IMR-90 (cell line): ENCODE data around the gene FGF3. TPM values are rescaled to one million over a fixed set of nuclear protein-coding genes. Genes with fewer than 3 reads are reported as not detected.

ENCODE experiments used
- ATAC-seq: fragments of 200-7000 bp; cut with Tn5 transposase; 2 replicates; pipeline ENCODE4 v1.9.1; 2020; ENCODE audit warnings: low read depth, mild to moderate bottlenecking, moderate library complexity
- BruUV-seq: library from RNA; stranded (reverse); fragments of 400-500 nt; replicated peaks from 2 replicates; lab custom pipeline; 2021; lab: Mats Ljungman, UMichigan
- CTCF ChIA-PET: fragments of 300-600 bp; formaldehyde crosslinking; extraction: SDS; loops from one replicate; lab custom pipeline; 2021; ENCODE audit warnings: antibody characterized with exemption; lab: Yijun Ruan, JAX
- POLR2A ChIA-PET: fragments of 300-600 bp; sonication (Branson Sonifier 250); formaldehyde crosslinking; loops from one replicate; lab custom pipeline; 2022; ENCODE audit warnings: antibody characterized with exemption; ENCODE audit not compliant: unreplicated experiment; lab: Charles Lee
- DNase-seq: peaks from one replicate; pipeline ENCODE4 v3.0.0; 2013
- H2AFZ ChIP-seq: replicated peaks from 2 replicates; pipeline ENCODE3; 2013; ENCODE audit warnings: low read length, mild to moderate bottlenecking; ENCODE audit not compliant: poor library complexity
- H2AK5ac ChIP-seq: 2 replicates; pipeline ENCODE4 v1.6.1; 2013; ENCODE audit warnings: low read depth, low read length, inconsistent platforms
- H2AK9ac ChIP-seq: replicated peaks from 2 replicates; pipeline ENCODE3; 2013; ENCODE audit warnings: mild to moderate bottlenecking, low read depth, low read length, moderate library complexity; ENCODE audit not compliant: poor library complexity
- H2BK120ac ChIP-seq: 2 replicates; pipeline ENCODE4 v1.6.1; 2013; ENCODE audit warnings: low read depth, low read length, inconsistent platforms
- H2BK15ac ChIP-seq: 3 replicates; pipeline ENCODE4 v1.6.1; 2013; ENCODE audit warnings: low read depth, low read length, inconsistent platforms
- H2BK20ac ChIP-seq: 2 replicates; pipeline ENCODE4 v1.6.1; 2013; ENCODE audit warnings: low read depth, mild to moderate bottlenecking, inconsistent platforms, low read length, moderate library complexity
- H2BK5ac ChIP-seq: 2 replicates; pipeline ENCODE4 v1.6.1; 2013; ENCODE audit warnings: mild to moderate bottlenecking, low read depth, low read length, inconsistent platforms; ENCODE audit not compliant: poor library complexity, severe bottlenecking
- H3K14ac ChIP-seq: replicated peaks from 2 replicates; pipeline ENCODE4 v1.6.1; 2013; ENCODE audit warnings: low read depth, low read length, inconsistent platforms
- H3K18ac ChIP-seq: 2 replicates; pipeline ENCODE4 v1.6.1; 2013; ENCODE audit warnings: low read depth, low read length, control low read depth
- H3K23ac ChIP-seq: 2 replicates; pipeline ENCODE4 v1.6.1; 2013; ENCODE audit warnings: low read depth, low read length, inconsistent platforms
- H3K27ac ChIP-seq: 2 replicates; pipeline ENCODE4 v1.5.1; 2013; ENCODE audit warnings: mild to moderate bottlenecking, control low read depth, low read length; ENCODE audit not compliant: insufficient read depth
- H3K27me3 ChIP-seq: 2 replicates; pipeline ENCODE4 v1.6.1; 2013; ENCODE audit warnings: low read length; ENCODE audit not compliant: control insufficient read depth, insufficient read depth
- H3K36me3 ChIP-seq: 2 replicates; pipeline ENCODE4 v1.6.1; 2013; ENCODE audit warnings: low read length, mixed read lengths; ENCODE audit not compliant: control insufficient read depth, insufficient read depth
- H3K4ac ChIP-seq: 2 replicates; pipeline ENCODE4 v1.6.1; 2013; ENCODE audit warnings: low read depth, low read length, inconsistent platforms
- H3K4me1 ChIP-seq: 2 replicates; pipeline ENCODE4 v1.6.1; 2013; ENCODE audit warnings: low read length, mixed read lengths; ENCODE audit not compliant: control insufficient read depth, insufficient read depth
- H3K4me2 ChIP-seq: 2 replicates; pipeline ENCODE4 v1.6.1; 2013; ENCODE audit warnings: low read depth, mild to moderate bottlenecking, control low read depth, low read length, moderate library complexity
- H3K4me3 ChIP-seq: 2 replicates; pipeline ENCODE4 v1.5.1; 2013; ENCODE audit warnings: low read depth, mild to moderate bottlenecking, control low read depth, low read length, moderate library complexity; ENCODE audit not compliant: insufficient read depth
- H3K56ac ChIP-seq: 2 replicates; pipeline ENCODE4 v1.6.1; 2013; ENCODE audit warnings: low read length, inconsistent platforms; ENCODE audit not compliant: insufficient read depth; ENCODE audit errors: extremely low read depth
- H3K79me1 ChIP-seq, 2 experiments: 2 replicates each; pipeline ENCODE4 v1.6.1; 2013; ENCODE audit warnings: low read length in 2 of 2, inconsistent platforms in 1 of 2, low read depth in 1 of 2
- H3K9ac ChIP-seq: 2 replicates; pipeline ENCODE4 v1.6.1; 2013; ENCODE audit warnings: low read depth, low read length, control low read depth
- H3K9me1 ChIP-seq: 2 replicates; pipeline ENCODE4 v1.6.1; 2013; ENCODE audit warnings: low read length, inconsistent platforms; ENCODE audit not compliant: insufficient read depth
- H3K9me3 ChIP-seq: 2 replicates; pipeline ENCODE4 v1.6.1; 2013; ENCODE audit warnings: low read length; ENCODE audit not compliant: control insufficient read depth, insufficient read depth
- H4K20me1 ChIP-seq: 2 replicates; pipeline ENCODE4 v1.6.1; 2013; ENCODE audit warnings: low read length, inconsistent platforms; ENCODE audit not compliant: insufficient read depth
- H4K5ac ChIP-seq: 2 replicates; pipeline ENCODE4 v1.6.1; 2013; ENCODE audit warnings: mild to moderate bottlenecking, low read depth, low read length, control low read depth
- H4K8ac ChIP-seq, 2 experiments: 2 replicates each; pipeline ENCODE4 v1.6.1; 2013; ENCODE audit warnings: low read depth in 2 of 2, low read length in 2 of 2, control low read depth in 1 of 2, inconsistent platforms in 1 of 2
- H4K91ac ChIP-seq: 2 replicates; pipeline ENCODE4 v1.6.1; 2013; ENCODE audit warnings: low read depth, low read length, inconsistent platforms; ENCODE audit not compliant: insufficient read depth
- CEBPB ChIP-seq: IDR thresholded peaks from 2 replicates; pipeline ENCODE4 v1.6.1; 2012; ENCODE audit warnings: low read depth, low read length, improper control_type of control experiment
- MXI1 ChIP-seq: IDR thresholded peaks from 2 replicates; pipeline ENCODE4 v1.6.1; 2012; ENCODE audit warnings: low read depth, mild to moderate bottlenecking, low read length, moderate library complexity, borderline replicate concordance
- NFE2L2 ChIP-seq: fragments of 150-350 bp; IDR thresholded peaks from 2 replicates; pipeline ENCODE4 v1.6.1; 2016; ENCODE audit warnings: low read depth, mild to moderate bottlenecking, low read length
- RCOR1 ChIP-seq: IDR thresholded peaks from 2 replicates; pipeline ENCODE4 v1.6.1; 2012; ENCODE audit warnings: mild to moderate bottlenecking, low read length, improper control_type of control experiment; ENCODE audit not compliant: insufficient replicate concordance
- RFX5 ChIP-seq: IDR thresholded peaks from 2 replicates; pipeline ENCODE4 v1.8.0; 2012; ENCODE audit warnings: low read depth, mild to moderate bottlenecking, low read length, moderate library complexity
- SMC3 ChIP-seq: fragments of 150-350 bp; IDR thresholded peaks from 2 replicates; pipeline ENCODE4 v1.6.1; 2016; ENCODE audit warnings: low read depth, mild to moderate bottlenecking, antibody characterized with exemption, low read length, moderate library complexity
- WGBS, 2 experiments: methylation state at CpG; one replicate each; pipeline versions ENCODE4 v1.1.5 to v1.1.7; 2013; ENCODE audit warnings: missing lambda C conversion rate in 2 of 2; ENCODE audit not compliant: insufficient read length in 1 of 2; ENCODE audit errors: extremely low coverage in 2 of 2; 5-methylcytosine and 5-hydroxymethylcytosine counted together
- dilution Hi-C: fragments of 300-500 bp; cut with HindIII; formaldehyde crosslinking; loops from one replicate; pipeline ENCODE4 v1.14.3; 2018; ENCODE audit warnings: low sequenced_read_pairs; ENCODE audit not compliant: unreplicated experiment
- in situ Hi-C: fragments of 300-500 bp; cut with MboI; formaldehyde crosslinking; loops from 3 replicates; pipeline ENCODE4 v1.14.3; 2019; ENCODE audit warnings: low sequenced_read_pairs, inconsistent platforms, mixed read lengths
- intact Hi-C: fragments of 100-400 bp; cut with micrococcal nuclease; formaldehyde crosslinking; loops from 2 replicates; pipeline ENCODE4 v1.10.0; 2022
- polyA plus RNA-seq, 3 experiments: library from polyadenylated mRNA; depleted of rRNA; stranded (reverse); fragments of >200 nt; gene quantifications; 2 replicates each; pipeline ENCODE4 v1.2.3, GENCODE V29; 2012; ENCODE audit warnings: low replicate concordance in 1 of 3
- total RNA-seq: library from RNA; depleted of rRNA; stranded (reverse); fragments of >200 nt; gene quantifications from 2 replicates; pipeline ENCODE4 v1.2.3, GENCODE V29; 2012

FGF3 gene
- total and polyA plus RNA-seq, 2 of the 4 experiments (the other 2 are of a cell fraction) = not detected

- H3K4me1 ChIP-seq = no peaks in the 10 kb centered on the region; the same call in 1 of the 2 replicates
- no peak overlapping the region for H3K4me2 ChIP-seq
- no peak overlapping the region for H3K18ac ChIP-seq
- BruUV-seq = no TSS peak
- H4K91ac ChIP-seq = no peak overlapping the region
- ChIA-PET POLR2A (no interaction called here), CTCF (interaction anchor here (0.6 kb wide), 1 partner anchor 673 kb away, joined by 3 read pairs; no protein-coding TSS in a partner anchor)
- no peak overlapping the region for H3K23ac ChIP-seq
- H2AK9ac ChIP-seq = no peak overlapping the region
- intact Hi-C loops (no loop called here), dilution Hi-C loops (no loop called here), in situ Hi-C loops (loop anchor here (10.0 kb wide), 1 partner anchor 100 kb away; the partner anchor contains the start of gene FGF19)
- no peak overlapping the region for H3K9ac ChIP-seq
- no peak overlapping the region for H2BK15ac ChIP-seq
- peaks cover 3% of the 10 kb centered on the region; the same call in 1 of the 2 replicates for H4K20me1 ChIP-seq
- no peaks in the 10 kb centered on the region for H3K79me1 ChIP-seq
- H3K27me3 ChIP-seq = peaks cover 40% of the 10 kb centered on the region
- H4K8ac ChIP-seq = no peak overlapping the region
- no peak overlapping the region for H2AFZ ChIP-seq
- H3K56ac ChIP-seq = no peak overlapping the region
- DNase-seq (no peak), ATAC-seq (no peak)
- no peaks in the 10 kb centered on the region for H3K9me1 ChIP-seq
- H3K27ac ChIP-seq = no peak overlapping the region
- no peak overlapping the region for H2BK120ac ChIP-seq
- no peak overlapping the region for H2BK5ac ChIP-seq
- 54% methylated on average over 9 of the region's 19 CpGs; no CpG with 5 or more reads in 1 of the 2 experiments for WGBS, 2 experiments
- no peak overlapping the region for H4K5ac ChIP-seq
- peaks cover 2% of the 10 kb centered on the region; the same call in 1 of the 2 replicates for H3K9me3 ChIP-seq
- no peak overlapping the region for H2BK20ac ChIP-seq
- H3K4ac ChIP-seq = no peak overlapping the region
- no peak overlapping the region for H3K14ac ChIP-seq
- no peak overlapping the region for H2AK5ac ChIP-seq
- TF ChIP-seq NFE2L2 = no peak
- no peak for TF ChIP-seq RFX5
- no peak for TF ChIP-seq MXI1
- TF ChIP-seq SMC3 = no peak
- TF ChIP-seq CEBPB = no peak
- TF ChIP-seq RCOR1 = no peak
- no peak overlapping the region for H3K4me3 ChIP-seq
- H3K36me3 ChIP-seq = no peaks in the 10 kb centered on the region
Measured at GRCh38 chr11:69804769-69805508, 14.3 kb downstream of the FGF3 start.
